Measurements from ENCODE around the gene SOBP. TPM values are rescaled to one million over a fixed set of nuclear protein-coding genes. Genes with fewer than 3 reads are reported as not detected.

SOBP gene
- total RNA-seq, 4 donors from 2014 or later = 0.27 to 2.7 (median 1.5) TPM

DNA sequence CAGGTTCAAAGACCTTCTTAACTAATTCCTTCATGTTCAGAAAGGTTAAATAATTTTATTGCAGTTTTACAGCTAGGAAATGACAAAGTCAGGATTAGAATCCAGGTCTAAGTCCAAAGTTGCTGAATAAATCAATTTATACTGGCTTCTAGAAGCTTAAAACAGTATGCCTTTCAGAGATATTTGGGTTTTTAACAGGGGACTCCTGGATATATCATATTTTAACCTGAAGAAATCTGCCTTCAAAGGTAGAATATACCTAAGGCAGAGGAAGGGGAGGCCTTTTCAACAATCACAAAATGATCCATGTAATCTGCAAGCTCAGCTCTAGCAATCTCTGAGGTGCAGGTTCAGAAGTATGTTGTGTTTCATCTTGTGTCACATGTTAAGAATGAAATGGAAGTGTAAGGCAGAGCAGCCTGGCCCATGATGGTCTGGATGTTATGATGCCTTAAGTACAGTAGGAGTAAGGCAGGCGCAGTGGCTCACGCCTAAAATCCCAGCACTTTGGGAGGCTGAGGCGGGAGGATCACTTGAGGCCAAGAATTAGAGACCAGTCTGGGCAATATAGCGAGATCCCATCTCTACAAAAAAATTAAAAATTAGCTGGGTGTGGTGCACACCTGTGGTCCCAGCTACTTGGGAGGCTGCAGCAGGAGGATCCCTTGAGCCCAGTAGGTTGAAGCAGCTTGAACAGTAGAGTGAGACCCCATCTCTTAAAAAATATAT is 123.9 kb downstream of the SOBP start:
- no peak for DNase-seq (ENCODE audit: low spot score in 2 of 2)
- 95 to 97% methylated on average over 4 of the region's 4 CpGs for WGBS, 2 donors
- TF ChIP-seq, protein P1, sequence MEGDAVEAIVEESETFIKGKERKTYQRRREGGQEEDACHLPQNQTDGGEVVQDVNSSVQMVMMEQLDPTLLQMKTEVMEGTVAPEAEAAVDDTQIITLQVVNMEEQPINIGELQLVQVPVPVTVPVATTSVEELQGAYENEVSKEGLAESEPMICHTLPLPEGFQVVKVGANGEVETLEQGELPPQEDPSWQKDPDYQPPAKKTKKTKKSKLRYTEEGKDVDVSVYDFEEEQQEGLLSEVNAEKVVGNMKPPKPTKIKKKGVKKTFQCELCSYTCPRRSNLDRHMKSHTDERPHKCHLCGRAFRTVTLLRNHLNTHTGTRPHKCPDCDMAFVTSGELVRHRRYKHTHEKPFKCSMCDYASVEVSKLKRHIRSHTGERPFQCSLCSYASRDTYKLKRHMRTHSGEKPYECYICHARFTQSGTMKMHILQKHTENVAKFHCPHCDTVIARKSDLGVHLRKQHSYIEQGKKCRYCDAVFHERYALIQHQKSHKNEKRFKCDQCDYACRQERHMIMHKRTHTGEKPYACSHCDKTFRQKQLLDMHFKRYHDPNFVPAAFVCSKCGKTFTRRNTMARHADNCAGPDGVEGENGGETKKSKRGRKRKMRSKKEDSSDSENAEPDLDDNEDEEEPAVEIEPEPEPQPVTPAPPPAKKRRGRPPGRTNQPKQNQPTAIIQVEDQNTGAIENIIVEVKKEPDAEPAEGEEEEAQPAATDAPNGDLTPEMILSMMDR (IDR thresholded peaks at IDR 0.05) = no peak
- no peak for TF ChIP-seq POLR2A (IDR thresholded peaks at IDR 0.05)
- H3K4me3 ChIP-seq (ENCODE audit: low read depth, poor library complexity, severe bottlenecking) = no peak overlapping the region
- intact Hi-C loops (cut with DNase I; ENCODE audit: low total_unique reads) = no loop called here

DNA sequence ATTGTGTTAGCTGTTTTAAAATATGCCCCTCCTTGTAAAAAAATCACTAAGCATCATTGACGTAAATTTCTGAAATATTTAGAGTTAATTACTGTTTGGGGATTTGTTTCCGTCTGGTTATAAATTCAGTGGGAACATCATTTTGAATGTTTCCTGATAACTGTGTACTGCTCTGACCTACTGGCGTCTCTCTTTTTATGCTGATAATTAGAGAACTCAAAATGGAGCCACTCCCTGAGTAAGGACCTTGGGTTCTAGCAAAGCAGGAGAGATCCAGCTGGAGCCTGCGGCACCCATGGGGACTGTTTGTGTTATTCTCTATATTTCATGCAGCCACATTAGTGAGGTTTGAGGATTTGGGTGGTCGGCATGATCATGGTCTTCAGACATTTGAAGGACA is 124.9 kb downstream of the SOBP start:
- H3K4me3 ChIP-seq (ENCODE audit: low read depth, poor library complexity, severe bottlenecking) = no peak overlapping the region
- TF ChIP-seq POLR2A (IDR thresholded peaks at IDR 0.05) = no peak
- TF ChIP-seq, protein P1 (IDR thresholded peaks at IDR 0.05) = no peak
- WGBS, 2 donors = 83 to 93% methylated on average over 5 of the region's 5 CpGs
- no peak for DNase-seq (ENCODE audit: low spot score in 2 of 2)
- intact Hi-C loops (cut with DNase I; ENCODE audit: low total_unique reads) = no loop called here

DNA sequence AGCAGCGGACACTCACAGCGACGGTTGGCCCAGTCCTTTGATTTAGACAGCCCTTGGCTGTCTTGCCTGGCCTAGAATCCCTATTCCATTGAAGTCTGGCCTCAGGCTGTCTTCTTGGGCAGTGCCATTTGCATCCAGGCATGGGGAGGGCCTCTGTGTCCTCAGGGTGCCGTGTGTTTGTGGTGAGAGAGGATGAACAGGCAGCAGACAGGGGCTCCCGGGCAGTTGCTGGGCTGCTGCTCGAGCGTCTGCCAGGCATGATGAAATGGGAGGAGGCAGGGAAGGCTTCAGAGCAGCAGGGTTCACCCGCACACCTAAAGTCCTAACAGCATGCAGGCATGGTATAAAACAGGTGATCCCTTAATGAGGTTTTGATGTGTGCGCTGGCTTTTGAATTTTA is 126.9 kb downstream of the SOBP start:
- DNase-seq (ENCODE audit: low spot score in 2 of 2) = no peak
- intact Hi-C loops (cut with DNase I; ENCODE audit: low total_unique reads) = no loop called here
- WGBS, 2 donors = 85 to 89% methylated on average over 9 of the region's 9 CpGs
- TF ChIP-seq POLR2A (IDR thresholded peaks at IDR 0.05) = no peak
- TF ChIP-seq, protein P1 (IDR thresholded peaks at IDR 0.05) = no peak
- no peak overlapping the region for H3K4me3 ChIP-seq (ENCODE audit: low read depth, poor library complexity, severe bottlenecking)

DNA sequence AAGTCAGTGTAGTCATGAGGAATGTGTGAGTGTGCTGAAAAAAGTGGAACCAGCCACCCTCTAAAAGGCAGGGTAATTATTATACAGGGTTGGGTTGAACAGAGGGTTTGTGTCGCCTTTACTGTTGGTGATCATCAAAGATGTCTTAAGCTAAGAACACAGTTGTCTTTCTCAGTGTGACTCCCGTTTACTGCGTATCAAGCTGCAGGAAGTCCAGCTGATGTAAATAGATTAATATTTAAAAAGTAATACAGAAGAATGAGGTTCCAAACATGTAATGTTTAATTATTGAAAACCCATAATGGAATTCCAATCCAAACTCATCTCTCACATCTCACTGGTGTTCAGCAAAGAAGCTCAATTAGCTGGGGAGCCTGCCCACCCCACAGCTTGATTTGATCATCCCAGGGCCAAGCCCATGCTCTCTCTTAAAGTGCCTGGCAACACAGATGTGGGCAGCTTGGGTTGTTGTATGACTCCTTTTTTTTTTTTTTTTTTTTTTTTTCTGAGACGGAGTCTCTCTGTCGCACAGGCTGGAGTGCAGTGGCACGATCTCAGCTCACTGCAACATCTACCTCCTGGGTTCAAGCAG is 127.5 kb downstream of the SOBP start:
- no peak for DNase-seq (ENCODE audit: low spot score in 2 of 2)
- H3K4me3 ChIP-seq (ENCODE audit: low read depth, poor library complexity, severe bottlenecking) = no peak overlapping the region
- TF ChIP-seq, protein P1 (IDR thresholded peaks at IDR 0.05) = no peak
- TF ChIP-seq POLR2A (IDR thresholded peaks at IDR 0.05) = no peak
- 87 to 88% methylated on average over 6 of the region's 6 CpGs for WGBS, 2 donors
- intact Hi-C loops (cut with DNase I; ENCODE audit: low total_unique reads) = no loop called here

DNA sequence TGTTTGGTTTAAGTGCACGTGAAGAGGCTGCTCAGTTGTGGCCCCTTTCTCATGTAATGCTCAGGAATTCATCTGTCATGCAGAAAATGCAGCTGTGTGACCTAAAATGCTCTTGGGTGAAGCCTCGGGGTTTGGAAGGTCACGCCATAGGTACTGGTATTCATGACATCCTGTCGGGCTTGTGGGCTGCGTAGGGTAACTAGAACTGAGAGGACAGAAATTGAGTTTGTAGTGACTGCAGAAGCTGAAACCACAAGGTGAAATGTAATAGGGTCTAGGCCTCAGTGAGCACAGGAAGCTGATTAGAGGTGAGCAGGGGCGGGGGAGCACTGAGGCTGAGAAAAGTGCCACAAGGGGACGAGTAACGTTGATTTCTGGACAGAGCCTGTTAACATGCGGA is 128.8 kb downstream of the SOBP start:
- TF ChIP-seq, protein P1 (IDR thresholded peaks at IDR 0.05) = no peak
- no peak for TF ChIP-seq POLR2A (IDR thresholded peaks at IDR 0.05)
- intact Hi-C loops (cut with DNase I; ENCODE audit: low total_unique reads) = no loop called here
- 90 to 95% methylated on average over 9 of the region's 9 CpGs for WGBS, 2 donors
- no peak overlapping the region for H3K4me3 ChIP-seq (ENCODE audit: low read depth, poor library complexity, severe bottlenecking)
- DNase-seq (ENCODE audit: low spot score in 2 of 2) = no peak
